GM23248 (cell line): ENCODE measurements around the gene HCN3. TPM values are rescaled to one million over a fixed set of nuclear protein-coding genes. Genes with fewer than 3 reads are reported as not detected.
A peak's percentile ranks its signal among the peaks of the same experiment; 100 is the strongest.

ENCODE experiments used
- DNase-seq: peaks from one replicate; pipeline ENCODE4 v3.0.0-alpha.2; 2015
- H2AFZ ChIP-seq: fragments of 200-600 bp; sonication (generic); 2 replicates; pipeline ENCODE4 v1.6.1; 2016; ENCODE audit warnings: antibody characterized with exemption
- H3F3A ChIP-seq: fragments of 200-600 bp; sonication (generic); 2 replicates; pipeline ENCODE4 v1.6.1; 2016; ENCODE audit warnings: mild to moderate bottlenecking, antibody characterized with exemption, mixed run types; ENCODE audit not compliant: insufficient read depth
- H3K27ac ChIP-seq: fragments of 200-600 bp; sonication (generic); 2 replicates; pipeline ENCODE4 v1.5.1; 2016; ENCODE audit warnings: mild to moderate bottlenecking
- H3K27me3 ChIP-seq: fragments of 200-600 bp; sonication (generic); replicated peaks from 2 replicates; pipeline ENCODE4 v1.6.1; 2016; ENCODE audit warnings: mild to moderate bottlenecking; ENCODE audit not compliant: insufficient read depth
- H3K36me3 ChIP-seq: fragments of 200-600 bp; sonication (generic); 2 replicates; pipeline ENCODE4 v1.6.1; 2016; ENCODE audit warnings: low read depth, mild to moderate bottlenecking
- H3K4me1 ChIP-seq: fragments of 200-600 bp; sonication (generic); 2 replicates; pipeline ENCODE4 v1.6.1; 2016; ENCODE audit warnings: mild to moderate bottlenecking; ENCODE audit not compliant: insufficient read depth
- H3K4me2 ChIP-seq: fragments of 200-600 bp; sonication (generic); one replicate; pipeline ENCODE4 v1.6.1; 2016; ENCODE audit warnings: mild to moderate bottlenecking; ENCODE audit not compliant: unreplicated experiment
- H3K4me3 ChIP-seq: fragments of 200-600 bp; sonication (generic); 2 replicates; pipeline ENCODE4 v1.5.1; 2016; ENCODE audit warnings: mild to moderate bottlenecking
- H3K79me2 ChIP-seq: fragments of 200-600 bp; sonication (generic); 2 replicates; pipeline ENCODE4 v1.6.1; 2016; ENCODE audit warnings: mild to moderate bottlenecking; ENCODE audit not compliant: insufficient read depth
- H3K9ac ChIP-seq: fragments of 200-600 bp; sonication (generic); 2 replicates; pipeline ENCODE4 v1.6.1; 2016; ENCODE audit warnings: mild to moderate bottlenecking
- H3K9me2 ChIP-seq: fragments of 200-600 bp; sonication (generic); 2 replicates; pipeline ENCODE4 v1.6.1; 2016; ENCODE audit warnings: mixed run types, mild to moderate bottlenecking, moderate library complexity; ENCODE audit not compliant: insufficient read depth
- H3K9me3 ChIP-seq: fragments of 200-600 bp; sonication (generic); one replicate; pipeline ENCODE4 v1.6.1; 2017; ENCODE audit warnings: low read depth
- H4K20me1 ChIP-seq: fragments of 200-600 bp; sonication (generic); 2 replicates; pipeline ENCODE4 v1.6.0; 2016; ENCODE audit not compliant: insufficient read depth
- EZH2 ChIP-seq: fragments of 200-600 bp; sonication (generic); IDR thresholded peaks from 2 replicates; pipeline ENCODE4 v1.6.1; 2018; ENCODE audit warnings: antibody characterized with exemption, mild to moderate bottlenecking; ENCODE audit not compliant: insufficient read depth, poor library complexity, severe bottlenecking
- EZH2phosphoT487 ChIP-seq: fragments of 200-600 bp; sonication (generic); IDR thresholded peaks from 2 replicates; pipeline ENCODE4 v1.6.1; 2018; ENCODE audit warnings: antibody characterized with exemption, moderate library complexity, mild to moderate bottlenecking, low read depth; ENCODE audit not compliant: insufficient read depth
- WGBS, 2 experiments: methylation state at CpG; one replicate each; pipeline ENCODE4 v1.1.6; 2015 to 2017; ENCODE audit warnings: low lambda C conversion rate in 2 of 2, low coverage in 1 of 2; ENCODE audit errors: missing lambda C conversion rate in 2 of 2; 5-methylcytosine and 5-hydroxymethylcytosine counted together
- in situ Hi-C: fragments of 300-500 bp; cut with MboI; formaldehyde crosslinking; loops from 2 replicates; pipeline ENCODE4 v1.15.0; 2020
- polyA plus RNA-seq: library from polyadenylated mRNA; unstranded; fragments of >200 nt; fragmentation: Nextera tagmentation; extraction: Ambion mirVana; gene quantifications from 2 replicates; pipeline ENCODE4 v1.2.1, GENCODE V29; 2016
- total RNA-seq: library from RNA; depleted of rRNA; stranded (reverse); fragments of >200 nt; shearing (Covaris generic); gene quantifications from 2 replicates; pipeline ENCODE4 v1.2.3, GENCODE V29; 2014

The HCN3 gene
- total and polyA plus RNA-seq, 2 experiments from 2014 or later: 1.4 to 1.6 TPM

- H3K4me2 ChIP-seq: peak overlapping the region; percentile 99
- TF ChIP-seq EZH2phosphoT487: no peak
- no peak for TF ChIP-seq EZH2
- H4K20me1 ChIP-seq: no peaks in the 10 kb centered on the region
- 28 to 30% methylated on average over 27 of the region's 27 CpGs for WGBS, 2 experiments
- H3K79me2 ChIP-seq: peaks cover 30% of the 10 kb centered on the region
- peak; percentile 32 for DNase-seq
- H3K9me2 ChIP-seq: no peaks in the 10 kb centered on the region
- H3K36me3 ChIP-seq: peaks cover 1% of the 10 kb centered on the region; the same call in 1 of the 2 replicates
- H3K9me3 ChIP-seq: no peaks in the 10 kb centered on the region
- peak overlapping the region; percentile 89 for H3K4me3 ChIP-seq
- no peaks in the 10 kb centered on the region for H3K27me3 ChIP-seq
- no peak overlapping the region for H2AFZ ChIP-seq
- peak overlapping the region; percentile 83 for H3K9ac ChIP-seq
- peaks cover 8% of the 10 kb centered on the region for H3F3A ChIP-seq
- in situ Hi-C loops: no loop called here
- peak overlapping the region; percentile 76; the same call in 1 of the 2 replicates for H3K27ac ChIP-seq
- H3K4me1 ChIP-seq: peaks cover 12% of the 10 kb centered on the region
Observed at GRCh38 chr1:155321639-155322503, 44.6 kb downstream of the HCN3 start.

GRCh38 chr1:155322571-155322952 lies 45.3 kb downstream of the HCN3 start:
- in situ Hi-C loops: no loop called here
- peak overlapping the region; percentile 99 for H3K4me2 ChIP-seq
- H3K4me1 ChIP-seq: peaks cover 12% of the 10 kb centered on the region
- H3K9me2 ChIP-seq: no peaks in the 10 kb centered on the region
- no peak overlapping the region; the same call in 1 of the 2 replicates for H2AFZ ChIP-seq
- peak overlapping the region; percentile 83 for H3K9ac ChIP-seq
- peaks cover 4% of the 10 kb centered on the region; the same call in 1 of the 2 replicates for H3K36me3 ChIP-seq
- DNase-seq: peak; percentile 70
- no peaks in the 10 kb centered on the region for H4K20me1 ChIP-seq
- H3F3A ChIP-seq: peaks cover 8% of the 10 kb centered on the region
- no peaks in the 10 kb centered on the region for H3K9me3 ChIP-seq
- peak overlapping the region; percentile 89 for H3K4me3 ChIP-seq
- TF ChIP-seq EZH2 (no peak), EZH2phosphoT487 (no peak)
- H3K79me2 ChIP-seq: peaks cover 37% of the 10 kb centered on the region
- 1 to 3% methylated on average over 24 to 27 of the region's 28 CpGs for WGBS, 2 experiments
- H3K27me3 ChIP-seq: no peaks in the 10 kb centered on the region
- peak overlapping the region; percentile 76 for H3K27ac ChIP-seq

GRCh38 chr1:155322953-155323728 lies 45.9 kb downstream of the HCN3 start:
- Histone ChIP-seq H3K4me3 (peak overlapping the region; percentile 89), H3K27me3 (no peaks in the 10 kb centered on the region), H3K9me3 (no peaks in the 10 kb centered on the region), H3K27ac (peak overlapping the region; percentile 76), H3K79me2 (peaks cover 43% of the 10 kb centered on the region), H3K9me2 (no peaks in the 10 kb centered on the region), H3K4me2 (peak overlapping the region; percentile 99), H3K4me1 (peaks cover 12% of the 10 kb centered on the region), H3K36me3 (peaks cover 4% of the 10 kb centered on the region; the same call in 1 of the 2 replicates), H3F3A (peaks cover 8% of the 10 kb centered on the region), H4K20me1 (no peaks in the 10 kb centered on the region), H3K9ac (peak overlapping the region; percentile 83), H2AFZ (peak overlapping the region; percentile 86)
- WGBS, 2 experiments: 1% methylated on average over 36 to 57 of the region's 58 CpGs
- in situ Hi-C loops: no loop called here
- peak; percentile 96 for DNase-seq
- no peak for TF ChIP-seq EZH2phosphoT487
- no peak for TF ChIP-seq EZH2

- H3K36me3 ChIP-seq: peaks cover 4% of the 10 kb centered on the region; the same call in 1 of the 2 replicates
- TF ChIP-seq EZH2phosphoT487 (no peak), EZH2 (no peak)
- peaks cover 8% of the 10 kb centered on the region for H3F3A ChIP-seq
- in situ Hi-C loops: no loop called here
- H3K27me3 ChIP-seq: no peaks in the 10 kb centered on the region
- WGBS, 2 experiments: 0 to 2% methylated on average over 19 to 29 of the region's 29 CpGs
- H3K27ac ChIP-seq: peak overlapping the region; percentile 76
- peaks cover 12% of the 10 kb centered on the region for H3K4me1 ChIP-seq
- H3K9me3 ChIP-seq: no peaks in the 10 kb centered on the region
- H3K9me2 ChIP-seq: no peaks in the 10 kb centered on the region
- H3K4me3 ChIP-seq: peak overlapping the region; percentile 89
- H3K9ac ChIP-seq: peak overlapping the region; percentile 83
- DNase-seq: peak; percentile 96
- H3K79me2 ChIP-seq: peaks cover 48% of the 10 kb centered on the region
- peak overlapping the region; percentile 86 for H2AFZ ChIP-seq
- H3K4me2 ChIP-seq: peak overlapping the region; percentile 99
- H4K20me1 ChIP-seq: no peaks in the 10 kb centered on the region
Observed at GRCh38 chr1:155323729-155324036, 46.4 kb downstream of the HCN3 start.
